ENCODE data around the gene PRKCD.

DNA sequence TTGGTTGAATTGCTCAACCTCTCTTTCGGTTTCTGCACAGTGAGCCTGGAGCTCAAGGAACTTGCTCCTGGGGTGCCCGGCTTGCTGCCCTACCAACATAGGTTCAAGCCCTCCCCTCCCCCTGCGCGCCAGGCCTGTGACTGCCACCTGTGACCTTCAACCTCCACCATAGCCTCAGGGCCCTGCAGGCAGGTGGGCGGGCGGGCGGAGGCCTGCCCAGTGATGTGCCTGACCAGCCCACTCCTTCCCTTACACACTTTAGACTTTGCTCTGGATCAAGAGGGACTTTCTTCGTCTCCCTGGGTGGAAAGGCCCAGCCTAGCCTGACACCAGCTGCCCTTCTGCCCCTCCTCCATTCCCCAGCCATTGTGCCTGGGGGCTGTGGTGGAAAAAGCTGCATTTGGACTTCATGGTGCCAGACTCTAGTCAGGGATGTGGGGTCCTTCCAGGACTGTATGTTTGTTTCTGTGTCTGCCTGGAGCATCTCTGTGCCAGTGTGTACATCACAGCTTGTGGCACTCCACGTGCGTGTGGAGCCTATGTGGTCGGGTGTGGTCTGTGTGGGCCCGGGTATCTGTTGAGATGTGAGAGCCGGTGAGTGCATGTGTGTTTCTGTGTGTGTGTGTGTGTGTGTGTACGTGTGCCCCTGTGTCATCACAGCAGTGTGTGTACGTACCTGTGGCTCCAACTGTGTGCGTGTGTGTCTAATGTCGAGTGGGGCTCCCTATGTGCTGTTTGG lies 9.5 kb downstream of the PRKCD start:
- no peak for TF ChIP-seq EZH2phosphoT487 (IDR thresholded peaks at IDR 0.05; ENCODE audit: borderline replicate concordance)
- TF ChIP-seq, protein P1, sequence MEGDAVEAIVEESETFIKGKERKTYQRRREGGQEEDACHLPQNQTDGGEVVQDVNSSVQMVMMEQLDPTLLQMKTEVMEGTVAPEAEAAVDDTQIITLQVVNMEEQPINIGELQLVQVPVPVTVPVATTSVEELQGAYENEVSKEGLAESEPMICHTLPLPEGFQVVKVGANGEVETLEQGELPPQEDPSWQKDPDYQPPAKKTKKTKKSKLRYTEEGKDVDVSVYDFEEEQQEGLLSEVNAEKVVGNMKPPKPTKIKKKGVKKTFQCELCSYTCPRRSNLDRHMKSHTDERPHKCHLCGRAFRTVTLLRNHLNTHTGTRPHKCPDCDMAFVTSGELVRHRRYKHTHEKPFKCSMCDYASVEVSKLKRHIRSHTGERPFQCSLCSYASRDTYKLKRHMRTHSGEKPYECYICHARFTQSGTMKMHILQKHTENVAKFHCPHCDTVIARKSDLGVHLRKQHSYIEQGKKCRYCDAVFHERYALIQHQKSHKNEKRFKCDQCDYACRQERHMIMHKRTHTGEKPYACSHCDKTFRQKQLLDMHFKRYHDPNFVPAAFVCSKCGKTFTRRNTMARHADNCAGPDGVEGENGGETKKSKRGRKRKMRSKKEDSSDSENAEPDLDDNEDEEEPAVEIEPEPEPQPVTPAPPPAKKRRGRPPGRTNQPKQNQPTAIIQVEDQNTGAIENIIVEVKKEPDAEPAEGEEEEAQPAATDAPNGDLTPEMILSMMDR (conservative IDR thresholded peaks at IDR 0.05; ENCODE audit: low read length), result no peak

Measured in Loucy (cell line).